SK-N-MC (cell line): ENCODE results near the gene NAP1L4.
"Not testable (repeated sequence)": the region's sequence is repeated elsewhere in the genome, so short reads cannot be mapped to it uniquely, and the experiment has no call there.

Source experiments
- DNase-seq: peaks from one replicate; pipeline ENCODE4 v3.0.0-alpha.2; 2011; ENCODE audit warnings: low read depth, low spot score
- H3K27ac ChIP-seq: fragments of 200-600 bp; sonication (generic); 2 replicates; pipeline ENCODE4 v1.5.1; 2016; ENCODE audit warnings: mixed run types
- H3K36me3 ChIP-seq: fragments of 200-600 bp; sonication (generic); 2 replicates; pipeline ENCODE4 v1.6.1; 2017; ENCODE audit warnings: antibody characterized with exemption, low read length, mixed read lengths; ENCODE audit not compliant: insufficient read depth
- H3K4me3 ChIP-seq: fragments of 200-600 bp; sonication (generic); 2 replicates; pipeline ENCODE4 v1.5.1; 2016
- H3K9ac ChIP-seq: fragments of 200-600 bp; sonication (generic); 2 replicates; pipeline ENCODE4 v1.8.0; 2017; ENCODE audit warnings: mixed run types, mixed read lengths; ENCODE audit not compliant: insufficient read length
- H3K9me3 ChIP-seq: fragments of 200-600 bp; sonication (generic); 2 replicates; pipeline ENCODE4 v1.6.1; 2017; ENCODE audit warnings: low read depth, mild to moderate bottlenecking, antibody characterized with exemption, low read length, moderate library complexity, mixed read lengths
- EZH2 ChIP-seq: fragments of 200-600 bp; sonication (generic); IDR thresholded peaks from one replicate; pipeline ENCODE4 v1.6.1; 2017; ENCODE audit warnings: antibody characterized with exemption
- FOXP2 ChIP-seq: optimal IDR thresholded peaks from 2 replicates; pipeline ENCODE3; 2011; ENCODE audit warnings: mild to moderate bottlenecking, moderate library complexity; ENCODE audit not compliant: insufficient read depth; ENCODE audit errors: extremely low read length, control extremely low read depth
- POLR2AphosphoS5 ChIP-seq: IDR thresholded peaks from 2 replicates; pipeline ENCODE4 v1.6.1; 2012; ENCODE audit warnings: mild to moderate bottlenecking, low read depth, low read length, borderline replicate concordance

NAP1L4 gene

GRCh38 chr11:2942447-2942846 lies 49.7 kb downstream of the NAP1L4 start:
- TF ChIP-seq POLR2AphosphoS5 (no peak), EZH2 (no peak), FOXP2 (no peak)
- Histone ChIP-seq H3K27ac (no peak overlapping the region), H3K9ac (no peak overlapping the region), H3K36me3 (peaks cover 28% of the 10 kb centered on the region; the same call in 1 of the 2 replicates), H3K9me3 (peaks cover 3% of the 10 kb centered on the region; the same call in 1 of the 2 replicates), H3K4me3 (no peak overlapping the region)
- no peak for DNase-seq

DNA sequence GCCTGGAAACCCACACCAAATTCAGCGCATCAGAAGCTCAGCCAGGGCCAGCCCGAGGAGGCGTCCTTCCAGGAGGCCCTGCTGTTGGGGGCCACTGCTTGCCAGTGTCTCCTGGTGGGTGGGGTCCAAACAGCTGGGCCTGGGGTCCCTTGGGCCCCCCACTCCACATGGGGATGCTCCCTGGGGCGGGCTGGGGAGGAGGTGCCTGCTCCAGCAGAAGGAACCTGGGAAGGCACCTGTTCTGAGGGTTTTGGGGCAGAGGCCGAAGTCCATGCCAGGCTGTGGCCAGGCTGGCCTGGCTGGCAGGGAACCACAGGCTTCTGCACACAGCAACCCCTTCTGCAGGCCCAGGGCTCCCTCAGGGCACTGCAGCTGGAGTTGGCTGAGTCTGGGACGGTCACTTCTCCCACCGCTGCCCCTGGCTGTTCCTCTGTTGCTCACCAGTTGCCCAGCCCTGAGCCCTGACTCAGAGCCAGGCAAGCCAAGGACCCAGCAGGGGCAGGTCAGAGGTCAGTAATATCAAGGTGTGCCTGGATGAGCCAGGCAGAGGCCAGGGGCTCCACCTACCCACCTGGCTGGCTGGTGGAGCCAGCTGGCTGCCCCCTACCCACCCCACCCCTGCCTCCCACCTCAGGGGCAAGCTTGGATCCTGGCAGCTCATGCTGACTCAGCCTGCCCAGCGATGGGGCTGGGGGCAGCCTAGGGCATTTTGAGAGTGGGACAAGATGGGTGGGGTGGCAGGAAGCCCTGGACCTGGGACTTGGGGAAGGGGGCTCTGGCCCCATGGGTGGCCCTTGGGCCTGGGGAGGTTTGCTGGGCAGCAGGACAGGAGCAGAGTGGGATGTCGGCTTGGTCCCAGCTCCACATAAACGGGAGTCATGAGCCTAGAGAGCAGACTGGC lies 51.0 kb downstream of the NAP1L4 start:
- Histone ChIP-seq H3K27ac (no peak overlapping the region), H3K9me3 (peaks cover 4% of the 10 kb centered on the region; the same call in 1 of the 2 replicates)
- no peak for DNase-seq

DNA sequence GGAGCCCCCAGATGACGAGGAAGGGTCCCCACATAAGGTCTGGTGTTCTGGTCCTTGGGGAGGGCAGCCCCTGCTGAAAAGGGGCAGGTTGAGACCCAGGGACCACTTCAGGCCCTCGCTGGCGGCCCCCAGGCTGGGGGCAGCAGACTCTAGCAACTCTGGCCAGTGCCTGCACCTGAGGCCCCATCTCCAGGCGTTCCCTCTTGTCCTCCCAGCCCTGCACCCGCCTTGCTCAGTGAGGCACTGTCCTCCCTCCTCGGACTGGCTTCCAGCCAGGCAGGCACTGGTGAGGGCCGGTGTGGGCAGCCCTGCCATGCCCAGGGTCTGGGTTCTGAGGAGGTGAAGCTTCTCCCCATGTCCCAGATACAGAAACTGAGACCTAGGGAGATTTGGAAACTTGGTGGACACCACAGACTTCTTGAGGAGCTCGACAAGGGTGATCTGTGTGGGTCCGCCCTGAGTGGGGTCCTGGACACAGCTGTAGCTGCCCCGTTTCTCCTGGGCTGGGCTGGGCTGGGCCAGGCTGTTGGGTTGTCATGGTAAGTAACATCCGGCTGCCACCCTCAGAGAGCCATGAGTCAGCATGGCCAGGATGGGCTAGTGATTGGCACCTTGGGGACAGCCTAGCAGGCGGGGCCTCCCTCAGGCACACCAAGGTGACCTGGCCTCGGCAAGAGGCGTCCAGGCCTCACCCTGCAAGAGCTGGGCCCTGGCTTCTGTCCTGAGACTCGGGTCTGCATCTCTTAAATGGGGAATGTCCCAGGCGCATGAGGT lies 51.8 kb downstream of the NAP1L4 start:
- no peak for DNase-seq
- Histone ChIP-seq H3K9ac (no peak overlapping the region), H3K9me3 (peaks cover 4% of the 10 kb centered on the region; the same call in 1 of the 2 replicates), H3K36me3 (peaks cover 10% of the 10 kb centered on the region; the same call in 1 of the 2 replicates), H3K4me3 (no peak overlapping the region), H3K27ac (no peak overlapping the region)
- no peak for TF ChIP-seq EZH2
- TF ChIP-seq FOXP2: no peak
- no peak; the same call in 1 of the 2 replicates for TF ChIP-seq POLR2AphosphoS5

More for the DNA sequence above, 51.0 kb downstream of the NAP1L4 start:
- TF ChIP-seq POLR2AphosphoS5: no peak; the same call in 1 of the 2 replicates
- TF ChIP-seq EZH2: no peak
- no peak for TF ChIP-seq FOXP2
- H3K9ac ChIP-seq: no peak overlapping the region
- peaks cover 17% of the 10 kb centered on the region; the same call in 1 of the 2 replicates for H3K36me3 ChIP-seq
- no peak overlapping the region for H3K4me3 ChIP-seq

DNA sequence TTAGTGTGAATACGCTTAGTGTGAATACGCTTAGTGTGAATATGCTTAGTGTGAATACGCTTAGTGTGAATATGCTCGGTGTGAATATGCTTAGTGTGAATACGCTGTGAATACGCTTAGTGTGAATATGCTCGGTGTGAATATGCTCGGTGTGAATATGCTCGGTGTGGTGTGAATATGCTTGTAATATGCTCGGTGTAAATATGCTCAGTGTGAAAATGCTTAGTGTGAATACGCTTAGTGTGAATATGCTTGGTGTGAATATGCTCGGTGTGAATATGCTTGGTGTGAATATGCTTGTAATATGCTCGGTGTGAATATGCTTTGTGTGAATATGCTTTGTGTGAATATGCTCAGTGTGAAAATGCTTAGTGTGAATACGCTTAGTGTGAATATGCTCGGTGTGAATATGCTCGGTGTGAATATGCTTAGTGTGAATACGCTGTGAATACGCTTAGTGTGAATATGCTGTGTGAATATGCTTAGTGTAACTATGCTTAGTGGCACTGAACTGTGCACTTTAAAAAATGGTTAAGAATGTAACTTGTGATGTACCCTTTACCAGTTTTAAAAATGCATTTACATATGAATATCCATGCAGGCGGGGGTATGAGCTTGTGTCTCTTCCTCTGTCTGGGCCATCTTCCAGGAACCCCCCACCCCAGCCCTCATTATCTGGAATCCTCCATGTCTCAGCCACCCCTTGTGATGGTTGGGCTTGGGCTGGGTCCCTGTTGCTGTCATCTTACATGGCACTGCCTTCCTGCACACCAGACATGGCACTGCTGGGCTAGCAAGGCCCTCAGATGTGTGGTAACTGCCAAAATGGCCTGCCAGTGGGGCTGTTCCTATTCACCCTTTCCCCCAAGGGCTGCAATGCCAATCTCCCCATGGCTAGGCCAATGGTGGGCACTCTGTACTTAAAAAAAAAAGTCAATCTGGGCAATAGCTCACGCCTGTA lies 53.4 kb downstream of the NAP1L4 start:
- not testable (repeated sequence) for H3K9ac ChIP-seq, H3K9me3 ChIP-seq, H3K36me3 ChIP-seq, DNase-seq, H3K4me3 ChIP-seq, H3K27ac ChIP-seq

GRCh38 chr11:2937641-2938457 lies 54.3 kb downstream of the NAP1L4 start:
- not testable (repeated sequence) for H3K27ac ChIP-seq, H3K4me3 ChIP-seq, H3K9ac ChIP-seq, H3K9me3 ChIP-seq, H3K36me3 ChIP-seq, DNase-seq

DNA sequence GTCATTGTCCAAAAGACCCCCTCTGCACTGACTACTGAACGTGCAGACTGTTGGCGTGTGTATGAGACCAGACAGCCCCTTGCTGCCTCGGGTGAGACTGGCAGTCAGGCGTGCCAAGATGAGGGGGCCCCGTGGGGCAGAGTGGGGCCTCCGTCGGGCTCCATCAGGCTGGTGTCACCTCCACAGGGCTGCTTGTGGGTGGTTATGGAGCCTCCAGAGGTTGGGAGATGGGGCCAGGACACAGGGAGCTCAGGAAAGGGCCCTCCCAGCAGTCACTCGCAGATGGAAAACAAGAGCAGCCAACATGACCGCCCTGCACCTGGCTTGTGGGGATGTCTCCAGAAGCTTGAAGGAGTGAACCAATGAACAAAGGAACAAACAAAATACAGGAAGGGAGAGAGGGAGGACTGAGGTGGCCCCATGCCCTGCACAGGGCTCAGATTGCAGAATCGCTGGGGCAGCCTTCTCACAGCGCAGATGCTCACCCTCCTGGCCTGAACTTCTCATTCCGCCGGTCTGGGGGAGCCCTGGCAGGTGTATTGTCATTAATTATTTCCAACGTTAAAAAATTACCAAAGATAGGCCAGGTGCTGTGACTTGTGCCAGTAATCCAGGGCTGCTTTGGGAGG lies 57.4 kb downstream of the NAP1L4 start:
- H3K36me3 ChIP-seq: no peaks in the 10 kb centered on the region
- no peak overlapping the region for H3K4me3 ChIP-seq
- TF ChIP-seq POLR2AphosphoS5: no peak
- TF ChIP-seq FOXP2: no peak
- no peak for TF ChIP-seq EZH2
- no peak overlapping the region for H3K27ac ChIP-seq
- DNase-seq: no peak
- H3K9ac ChIP-seq: no peak overlapping the region
- H3K9me3 ChIP-seq: peaks cover 4% of the 10 kb centered on the region; the same call in 1 of the 2 replicates

DNA sequence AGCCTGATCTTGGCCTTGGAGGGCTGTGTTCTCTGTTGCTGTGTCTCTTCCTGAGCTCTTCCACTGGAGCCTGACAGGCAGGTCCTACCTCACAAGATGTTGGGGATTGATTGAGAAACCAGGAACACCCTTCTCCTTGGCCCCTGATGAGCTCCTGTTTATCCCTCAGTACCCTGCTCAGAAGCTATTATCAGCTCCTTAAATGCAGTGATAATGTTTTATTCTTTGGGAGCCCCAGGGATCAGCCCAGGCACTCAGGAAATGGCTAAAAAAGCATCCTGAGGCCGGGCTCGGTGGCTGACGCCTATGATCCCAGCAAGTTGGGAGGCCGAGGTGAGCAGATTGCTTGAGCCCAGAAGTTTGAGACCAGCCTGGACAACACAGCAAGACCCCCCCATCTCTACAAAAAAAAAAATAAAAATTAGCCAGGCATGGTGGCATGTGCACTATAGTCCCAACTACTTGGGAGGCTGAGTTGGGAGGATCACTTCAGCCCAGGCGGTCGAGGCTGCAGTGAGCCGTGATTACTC lies 58.0 kb downstream of the NAP1L4 start:
- TF ChIP-seq POLR2AphosphoS5 (no peak), FOXP2 (no peak), EZH2 (no peak)
- H3K27ac ChIP-seq: no peak overlapping the region
- no peak overlapping the region for H3K9ac ChIP-seq
- no peak overlapping the region for H3K4me3 ChIP-seq
- H3K36me3 ChIP-seq: no peaks in the 10 kb centered on the region
- no peak for DNase-seq
- peaks cover 4% of the 10 kb centered on the region; the same call in 1 of the 2 replicates for H3K9me3 ChIP-seq
